GM19395 (cell line): ENCODE results near the gene INO80.
A peak's percentile ranks its signal among the peaks of the same experiment; 100 is the strongest.

Experiments used
- ATAC-seq: cut with Tn5 transposase; IDR thresholded peaks from one replicate; pipeline ENCODE4 v1.9.1; 2021; ENCODE audit warnings: mild to moderate bottlenecking, moderate library complexity; ENCODE audit not compliant: unreplicated experiment

INO80 gene

GRCh38 chr15:40952301-40952900 lies 163.7 kb downstream of the INO80 start:
- peak; percentile 6 for ATAC-seq

- no peak for ATAC-seq
Measured at GRCh38 chr15:40951764-40952163, 164.3 kb downstream of the INO80 start.

- no peak for ATAC-seq
Measured at GRCh38 chr15:40949756-40950207, 166.3 kb downstream of the INO80 start.

- ATAC-seq = no peak
Measured at GRCh38 chr15:40948706-40949473, 167.2 kb downstream of the INO80 start.

- no peak for ATAC-seq
Measured at GRCh38 chr15:40944510-40945296, 171.4 kb downstream of the INO80 start.

GRCh38 chr15:40943764-40944365 lies 172.2 kb downstream of the INO80 start:
- ATAC-seq = no peak

- ATAC-seq = no peak
Measured at GRCh38 chr15:40942878-40943277, 173.2 kb downstream of the INO80 start.

GRCh38 chr15:40942337-40942854 lies 173.7 kb downstream of the INO80 start:
- no peak for ATAC-seq

- peak; percentile 62 for ATAC-seq
Measured at GRCh38 chr15:40941528-40942336, 174.3 kb downstream of the INO80 start.

- ATAC-seq = no peak
Measured at GRCh38 chr15:40941068-40941527, 175.0 kb downstream of the INO80 start.

GRCh38 chr15:40940296-40940801 lies 175.7 kb downstream of the INO80 start:
- ATAC-seq = no peak

- no peak for ATAC-seq
Measured at GRCh38 chr15:40938536-40938870, 177.6 kb downstream of the INO80 start.

- ATAC-seq = no peak
Measured at GRCh38 chr15:40937762-40938535, 178.1 kb downstream of the INO80 start.

- ATAC-seq = no peak
Measured at GRCh38 chr15:40936709-40937666, 179.1 kb downstream of the INO80 start.

- ATAC-seq = no peak
Measured at GRCh38 chr15:40936234-40936708, 179.8 kb downstream of the INO80 start.

- ATAC-seq = no peak
Measured at GRCh38 chr15:40934457-40934856, 181.6 kb downstream of the INO80 start.

GRCh38 chr15:40933517-40933902 lies 182.6 kb downstream of the INO80 start:
- ATAC-seq = no peak
